H7 (cell line): Measurements from ENCODE around the gene TMEM26. TPM values are rescaled to one million over a fixed set of nuclear protein-coding genes. Genes with fewer than 3 reads are reported as not detected.
"Not testable (repeated sequence)": the region's sequence is repeated elsewhere in the genome, so short reads cannot be mapped to it uniquely, and the experiment has no call there.

Source experiments
- DNase-seq: peaks from one replicate; pipeline ENCODE4 v3.0.0; 2012
- H3K27me3 ChIP-seq: 2 replicates; pipeline ENCODE4 v1.6.0; 2011; ENCODE audit warnings: mild to moderate bottlenecking, low read length; ENCODE audit not compliant: control insufficient read depth, insufficient read depth
- H3K36me3 ChIP-seq: replicated peaks from 2 replicates; pipeline ENCODE4 v1.5.1; 2011; ENCODE audit warnings: low read length; ENCODE audit not compliant: control insufficient read depth, insufficient read depth
- H3K4me3 ChIP-seq: 2 replicates; pipeline ENCODE4 v1.5.1; 2011; ENCODE audit warnings: low read depth, mild to moderate bottlenecking, control low read depth, low read length, moderate library complexity; ENCODE audit not compliant: insufficient read depth
- total RNA-seq: library from RNA; depleted of rRNA; stranded (reverse); fragments of >200 nt; shearing (Covaris generic); gene quantifications from 2 replicates; pipeline ENCODE4 v1.2.3, GENCODE V29; 2014

The TMEM26 gene
- total RNA-seq, 1 experiment from 2014 or later: not detected

- no peak for DNase-seq
- Histone ChIP-seq H3K4me3 (no peak overlapping the region), H3K27me3 (no peaks in the 10 kb centered on the region), H3K36me3 (no peaks in the 10 kb centered on the region)
Measured at GRCh38 chr10:61398366-61399129, 54.6 kb downstream of the TMEM26 start.

- H3K27me3 ChIP-seq: no peaks in the 10 kb centered on the region
- no peak for DNase-seq
- H3K36me3 ChIP-seq: no peaks in the 10 kb centered on the region
- H3K4me3 ChIP-seq: no peak overlapping the region
Measured at GRCh38 chr10:61397175-61397986, 55.8 kb downstream of the TMEM26 start.

GRCh38 chr10:61391281-61391680 is 61.9 kb downstream of the TMEM26 start:
- no peak overlapping the region for H3K4me3 ChIP-seq
- H3K27me3 ChIP-seq: no peaks in the 10 kb centered on the region
- DNase-seq: no peak
- H3K36me3 ChIP-seq: no peaks in the 10 kb centered on the region

GRCh38 chr10:61390851-61391250 is 62.3 kb downstream of the TMEM26 start:
- no peak for DNase-seq
- no peaks in the 10 kb centered on the region for H3K27me3 ChIP-seq
- no peak overlapping the region for H3K4me3 ChIP-seq
- no peaks in the 10 kb centered on the region for H3K36me3 ChIP-seq

DNA sequence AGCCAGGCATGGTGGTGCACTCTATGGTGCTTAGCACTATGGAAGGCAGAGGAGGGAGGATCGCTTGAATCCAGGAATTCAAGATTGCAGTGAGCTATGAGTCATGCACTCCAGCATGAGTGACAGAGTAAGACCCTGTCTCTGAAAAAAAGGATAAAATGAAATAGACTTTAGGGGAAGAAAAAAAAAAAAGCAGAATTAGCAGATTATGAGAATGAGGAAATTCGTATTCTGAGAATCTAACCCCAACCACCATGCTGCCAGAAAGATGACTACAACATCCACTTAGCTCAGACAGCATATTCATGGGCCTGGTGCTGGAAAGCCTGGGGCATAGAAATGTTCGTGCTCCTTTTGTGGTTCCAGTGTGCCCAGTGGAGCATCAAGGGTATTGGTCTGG is 63.3 kb downstream of the TMEM26 start:
- DNase-seq: no peak
- Histone ChIP-seq H3K27me3 (no peaks in the 10 kb centered on the region), H3K4me3 (no peak overlapping the region), H3K36me3 (no peaks in the 10 kb centered on the region)

GRCh38 chr10:61388986-61389385 is 64.2 kb downstream of the TMEM26 start:
- not testable (repeated sequence) for DNase-seq, H3K27me3 ChIP-seq, H3K4me3 ChIP-seq, H3K36me3 ChIP-seq

DNA sequence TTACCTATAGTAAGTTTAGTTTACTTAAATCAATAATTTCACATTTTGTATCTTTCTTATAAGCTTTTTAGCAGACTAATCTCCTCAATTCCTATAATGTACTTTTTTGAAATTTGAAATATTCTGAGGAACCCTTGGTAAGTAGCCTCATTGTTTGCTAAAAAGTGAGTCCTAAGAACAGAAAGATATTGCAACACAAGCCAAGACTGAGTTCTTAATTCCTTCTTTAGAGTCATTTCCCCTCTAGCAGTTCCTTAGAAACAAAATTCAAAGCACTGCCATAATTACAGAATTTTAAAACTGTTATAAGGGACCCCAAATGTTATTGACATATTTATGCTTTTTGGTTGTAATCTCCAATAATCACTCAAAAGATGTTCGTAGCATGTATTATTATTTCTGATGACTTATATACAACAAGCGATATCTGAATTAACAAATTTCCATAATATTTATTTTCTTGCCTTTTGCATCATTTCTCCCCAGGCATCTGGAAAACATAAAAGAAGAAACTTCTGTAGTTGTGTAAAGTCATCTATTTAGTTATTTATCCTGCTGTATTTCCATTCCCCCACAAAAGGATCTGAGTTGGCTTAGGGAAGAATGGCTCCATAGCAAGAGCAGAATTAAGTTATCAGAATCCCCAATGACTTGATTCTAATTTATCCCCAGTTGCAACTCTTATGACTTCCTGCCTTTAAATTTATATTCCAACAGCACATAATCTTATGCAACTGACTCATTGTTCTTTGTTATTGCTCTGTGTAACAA is 67.8 kb downstream of the TMEM26 start:
- H3K4me3 ChIP-seq: no peak overlapping the region
- DNase-seq: no peak
- H3K36me3 ChIP-seq: no peaks in the 10 kb centered on the region
- no peaks in the 10 kb centered on the region for H3K27me3 ChIP-seq

DNA sequence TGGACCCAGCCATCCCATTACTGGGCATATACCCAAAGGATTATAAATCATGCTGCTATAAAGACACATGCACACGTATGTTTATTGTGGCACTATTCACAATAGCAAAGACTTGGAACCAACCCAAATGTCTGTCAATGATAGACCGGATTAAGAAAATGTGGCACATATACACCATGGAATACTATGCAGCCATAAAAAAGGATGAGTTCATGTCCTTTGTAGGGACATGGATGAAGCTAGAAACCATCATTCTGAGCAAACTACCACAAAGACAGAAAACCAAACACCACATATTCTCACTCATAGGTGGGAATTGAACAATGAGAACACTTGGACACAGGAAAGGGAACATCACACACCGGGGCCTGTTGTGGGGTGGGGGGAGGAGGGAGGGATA is 72.0 kb downstream of the TMEM26 start:
- H3K27me3 ChIP-seq: not testable (repeated sequence)

GRCh38 chr10:61378865-61379264 is 74.3 kb downstream of the TMEM26 start:
- H3K27me3 ChIP-seq: no peaks in the 10 kb centered on the region
- no peak overlapping the region for H3K4me3 ChIP-seq
- no peaks in the 10 kb centered on the region for H3K36me3 ChIP-seq
- DNase-seq: no peak

More for the DNA sequence above, 72.0 kb downstream of the TMEM26 start:
- H3K4me3 ChIP-seq, DNase-seq, H3K36me3 ChIP-seq: not testable (repeated sequence)

GRCh38 chr10:61376908-61377368 is 76.2 kb downstream of the TMEM26 start:
- H3K4me3 ChIP-seq: no peak overlapping the region
- DNase-seq: peak; percentile 1
- no peaks in the 10 kb centered on the region for H3K36me3 ChIP-seq
- H3K27me3 ChIP-seq: no peaks in the 10 kb centered on the region

- H3K4me3 ChIP-seq: no peak overlapping the region
- H3K27me3 ChIP-seq: no peaks in the 10 kb centered on the region
- H3K36me3 ChIP-seq: no peaks in the 10 kb centered on the region
- DNase-seq: peak; percentile 1
Measured at GRCh38 chr10:61376377-61376776, 76.8 kb downstream of the TMEM26 start.

- Histone ChIP-seq H3K36me3 (no peaks in the 10 kb centered on the region), H3K27me3 (no peaks in the 10 kb centered on the region), H3K4me3 (no peak overlapping the region)
- no peak for DNase-seq
Measured at GRCh38 chr10:61366365-61366764, 86.8 kb downstream of the TMEM26 start.

DNA sequence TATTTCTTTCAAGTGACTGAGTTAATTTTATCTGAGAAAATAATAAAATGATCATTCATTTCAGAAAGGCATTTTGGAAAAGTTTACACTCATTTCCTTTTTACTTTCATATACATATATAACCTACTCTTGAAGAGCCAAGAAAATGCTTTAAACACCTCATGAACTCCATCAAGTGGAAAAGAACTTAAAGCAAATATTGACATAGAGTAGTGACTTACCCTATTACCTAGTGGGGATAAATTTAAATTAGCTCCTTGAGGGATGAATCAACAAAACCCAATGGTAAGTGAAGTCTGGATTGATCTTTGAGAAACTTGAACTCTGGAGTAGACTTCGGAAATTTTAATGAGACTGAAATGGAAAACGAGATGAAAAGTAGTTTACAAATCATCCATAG is 88.6 kb downstream of the TMEM26 start:
- Histone ChIP-seq H3K4me3 (no peak overlapping the region), H3K27me3 (no peaks in the 10 kb centered on the region), H3K36me3 (no peaks in the 10 kb centered on the region)
- DNase-seq: no peak

GRCh38 chr10:61363006-61363405 is 90.2 kb downstream of the TMEM26 start:
- Histone ChIP-seq H3K27me3 (no peaks in the 10 kb centered on the region), H3K4me3 (no peak overlapping the region), H3K36me3 (no peaks in the 10 kb centered on the region)
- no peak for DNase-seq
